22Rv1 (cell line): ENCODE data around the gene DEFB113.

ENCODE experiments used
- ZFX ChIP-seq: fragments of 450-650 bp; IDR thresholded peaks from 2 replicates; pipeline ENCODE4 v1.6.1; 2017; ENCODE audit warnings: antibody characterized with exemption, borderline replicate concordance
- TF ChIP-seq, protein P1 (sequence below): fragments of 450-650 bp; IDR thresholded peaks from 2 replicates; pipeline ENCODE4 v1.5.1; 2017; ENCODE audit warnings: mild to moderate bottlenecking

GRCh38 chr6:49969605-49970004, at the start of gene DEFB113:
- TF ChIP-seq, protein P1, sequence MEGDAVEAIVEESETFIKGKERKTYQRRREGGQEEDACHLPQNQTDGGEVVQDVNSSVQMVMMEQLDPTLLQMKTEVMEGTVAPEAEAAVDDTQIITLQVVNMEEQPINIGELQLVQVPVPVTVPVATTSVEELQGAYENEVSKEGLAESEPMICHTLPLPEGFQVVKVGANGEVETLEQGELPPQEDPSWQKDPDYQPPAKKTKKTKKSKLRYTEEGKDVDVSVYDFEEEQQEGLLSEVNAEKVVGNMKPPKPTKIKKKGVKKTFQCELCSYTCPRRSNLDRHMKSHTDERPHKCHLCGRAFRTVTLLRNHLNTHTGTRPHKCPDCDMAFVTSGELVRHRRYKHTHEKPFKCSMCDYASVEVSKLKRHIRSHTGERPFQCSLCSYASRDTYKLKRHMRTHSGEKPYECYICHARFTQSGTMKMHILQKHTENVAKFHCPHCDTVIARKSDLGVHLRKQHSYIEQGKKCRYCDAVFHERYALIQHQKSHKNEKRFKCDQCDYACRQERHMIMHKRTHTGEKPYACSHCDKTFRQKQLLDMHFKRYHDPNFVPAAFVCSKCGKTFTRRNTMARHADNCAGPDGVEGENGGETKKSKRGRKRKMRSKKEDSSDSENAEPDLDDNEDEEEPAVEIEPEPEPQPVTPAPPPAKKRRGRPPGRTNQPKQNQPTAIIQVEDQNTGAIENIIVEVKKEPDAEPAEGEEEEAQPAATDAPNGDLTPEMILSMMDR, result no peak
- no peak for TF ChIP-seq ZFX
